C4-2B (cell line): ENCODE results near the gene C2orf68.

ENCODE experiments used
- ZFX ChIP-seq: fragments of 450-650 bp; IDR thresholded peaks from 2 replicates; pipeline ENCODE4 v1.6.1; 2017
- TF ChIP-seq, protein P1 (sequence below): fragments of 450-650 bp; conservative IDR thresholded peaks from 2 replicates; pipeline ENCODE4 v1.5.1; 2017; ENCODE audit warnings: mild to moderate bottlenecking

GRCh38 chr2:85600951-85601770, 10.7 kb downstream of the C2orf68 start:
- TF ChIP-seq, protein P1, sequence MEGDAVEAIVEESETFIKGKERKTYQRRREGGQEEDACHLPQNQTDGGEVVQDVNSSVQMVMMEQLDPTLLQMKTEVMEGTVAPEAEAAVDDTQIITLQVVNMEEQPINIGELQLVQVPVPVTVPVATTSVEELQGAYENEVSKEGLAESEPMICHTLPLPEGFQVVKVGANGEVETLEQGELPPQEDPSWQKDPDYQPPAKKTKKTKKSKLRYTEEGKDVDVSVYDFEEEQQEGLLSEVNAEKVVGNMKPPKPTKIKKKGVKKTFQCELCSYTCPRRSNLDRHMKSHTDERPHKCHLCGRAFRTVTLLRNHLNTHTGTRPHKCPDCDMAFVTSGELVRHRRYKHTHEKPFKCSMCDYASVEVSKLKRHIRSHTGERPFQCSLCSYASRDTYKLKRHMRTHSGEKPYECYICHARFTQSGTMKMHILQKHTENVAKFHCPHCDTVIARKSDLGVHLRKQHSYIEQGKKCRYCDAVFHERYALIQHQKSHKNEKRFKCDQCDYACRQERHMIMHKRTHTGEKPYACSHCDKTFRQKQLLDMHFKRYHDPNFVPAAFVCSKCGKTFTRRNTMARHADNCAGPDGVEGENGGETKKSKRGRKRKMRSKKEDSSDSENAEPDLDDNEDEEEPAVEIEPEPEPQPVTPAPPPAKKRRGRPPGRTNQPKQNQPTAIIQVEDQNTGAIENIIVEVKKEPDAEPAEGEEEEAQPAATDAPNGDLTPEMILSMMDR, result no peak
- TF ChIP-seq ZFX, result no peak
